Lung microvascular endothelial cell (primary cell): ENCODE results near the gene HIP1R. TPM values are rescaled to one million over a fixed set of nuclear protein-coding genes. Genes with fewer than 3 reads are reported as not detected.

Experiments
- DNase-seq, 2 donors: peaks; one replicate each; pipeline versions ENCODE4 v3.0.0 to v3.0.0-alpha.2; 2010; ENCODE audit warnings: low read depth in 2 of 2
- total RNA-seq: library from RNA; depleted of rRNA; stranded (reverse); fragments of >200 nt; gene quantifications from 2 replicates; pipeline ENCODE4 v1.2.1, GENCODE V29; 2014

Gene HIP1R
- total RNA-seq, 1 donor from 2014 or later = 28.2 TPM

DNA sequence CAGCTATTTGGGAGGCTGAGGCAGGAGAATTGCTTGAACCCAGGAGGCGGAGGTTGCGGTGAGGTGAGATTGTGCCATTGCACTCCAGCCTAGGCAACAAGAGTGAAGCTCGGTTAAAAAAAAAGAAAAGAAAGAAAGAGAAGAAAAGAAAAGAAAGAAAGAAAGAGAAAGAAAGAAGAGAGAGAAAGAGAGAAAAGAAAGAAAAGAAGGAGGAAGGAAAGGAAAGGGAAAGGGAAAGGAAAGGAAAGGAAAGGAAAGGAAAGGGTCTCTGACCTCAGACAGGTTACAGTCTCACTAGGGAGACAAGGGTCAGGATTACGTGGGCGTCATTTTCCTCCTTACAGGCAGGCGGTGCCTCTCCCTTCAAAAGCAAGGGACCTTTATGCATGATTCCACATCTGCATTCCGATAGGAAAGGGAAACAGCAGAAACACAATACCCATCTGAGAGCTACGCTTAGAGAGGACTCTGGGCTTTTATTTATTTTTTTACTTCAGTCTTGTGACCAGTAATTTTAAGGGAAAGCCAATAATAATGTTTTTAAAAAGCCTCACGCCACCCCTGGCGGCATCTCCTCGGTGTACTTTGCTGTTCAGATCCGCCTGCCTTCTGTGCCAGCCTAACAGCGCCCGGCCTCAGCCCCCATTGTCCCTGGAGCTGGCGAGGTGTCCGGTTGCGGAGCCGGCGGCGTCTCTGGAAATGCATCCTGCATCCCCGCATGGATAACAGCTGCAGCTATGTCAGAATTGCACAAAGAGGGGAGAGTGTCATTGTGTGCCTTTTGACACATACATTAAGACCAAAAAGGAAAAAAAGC is 945 bp upstream of the HIP1R start:
- peak; percentile 64 to 71 for DNase-seq

GRCh38 chr12:122835750-122836026 is 431 bp downstream of the HIP1R start:
- peak; percentile 24 to 42 for DNase-seq

DNA sequence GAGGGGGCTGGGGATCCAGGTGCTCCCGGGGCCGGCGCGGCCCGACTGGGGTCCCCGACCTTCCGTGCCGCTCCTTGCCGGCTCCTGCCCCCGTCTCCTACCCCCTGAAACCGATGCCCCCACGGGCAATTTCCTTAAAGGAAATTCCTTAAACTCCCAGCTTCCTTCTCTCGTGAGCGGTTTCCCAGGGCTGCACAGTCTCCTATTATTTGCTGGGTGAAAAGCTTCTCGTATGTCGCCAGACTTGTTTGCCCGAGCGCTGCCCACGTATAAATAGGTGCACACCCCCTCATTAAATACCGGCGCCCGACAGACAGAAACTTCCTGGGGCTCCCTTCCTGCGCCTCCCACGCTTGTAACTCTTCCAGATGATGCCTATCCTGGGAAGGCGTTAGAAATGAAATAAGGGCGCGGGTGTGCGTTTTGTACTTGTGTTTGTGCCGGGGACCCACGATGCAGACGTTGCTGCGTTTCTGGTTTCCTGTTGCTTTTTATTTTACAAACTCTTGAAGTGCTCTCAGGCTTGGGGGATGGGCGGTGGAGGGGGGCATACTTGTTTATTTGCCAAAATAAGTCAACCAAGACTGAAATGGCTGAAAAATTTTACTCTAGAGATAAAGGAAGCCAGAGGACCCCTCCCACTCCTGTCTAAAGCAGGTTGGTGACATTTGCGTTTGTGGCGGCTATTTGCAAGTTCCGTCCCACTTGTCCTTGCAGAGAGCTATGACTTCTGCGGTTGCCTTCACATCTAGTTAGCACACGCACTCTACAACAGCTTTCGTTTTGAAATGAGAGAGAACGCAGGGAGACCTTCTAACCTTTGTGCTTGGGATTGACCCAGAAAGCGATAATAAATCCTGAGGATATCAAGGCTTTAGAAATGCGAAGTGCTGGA is 1.0 kb downstream of the HIP1R start:
- DNase-seq = peak; percentile 35 to 63

GRCh38 chr12:122837306-122838265 is 2.3 kb downstream of the HIP1R start:
- DNase-seq = no peak

- no peak for DNase-seq
These were observed 3.6 kb downstream of the HIP1R start for GRCh38 chr12:122838841-122839240.

GRCh38 chr12:122839907-122840554 is 4.8 kb downstream of the HIP1R start:
- DNase-seq = no peak

DNA sequence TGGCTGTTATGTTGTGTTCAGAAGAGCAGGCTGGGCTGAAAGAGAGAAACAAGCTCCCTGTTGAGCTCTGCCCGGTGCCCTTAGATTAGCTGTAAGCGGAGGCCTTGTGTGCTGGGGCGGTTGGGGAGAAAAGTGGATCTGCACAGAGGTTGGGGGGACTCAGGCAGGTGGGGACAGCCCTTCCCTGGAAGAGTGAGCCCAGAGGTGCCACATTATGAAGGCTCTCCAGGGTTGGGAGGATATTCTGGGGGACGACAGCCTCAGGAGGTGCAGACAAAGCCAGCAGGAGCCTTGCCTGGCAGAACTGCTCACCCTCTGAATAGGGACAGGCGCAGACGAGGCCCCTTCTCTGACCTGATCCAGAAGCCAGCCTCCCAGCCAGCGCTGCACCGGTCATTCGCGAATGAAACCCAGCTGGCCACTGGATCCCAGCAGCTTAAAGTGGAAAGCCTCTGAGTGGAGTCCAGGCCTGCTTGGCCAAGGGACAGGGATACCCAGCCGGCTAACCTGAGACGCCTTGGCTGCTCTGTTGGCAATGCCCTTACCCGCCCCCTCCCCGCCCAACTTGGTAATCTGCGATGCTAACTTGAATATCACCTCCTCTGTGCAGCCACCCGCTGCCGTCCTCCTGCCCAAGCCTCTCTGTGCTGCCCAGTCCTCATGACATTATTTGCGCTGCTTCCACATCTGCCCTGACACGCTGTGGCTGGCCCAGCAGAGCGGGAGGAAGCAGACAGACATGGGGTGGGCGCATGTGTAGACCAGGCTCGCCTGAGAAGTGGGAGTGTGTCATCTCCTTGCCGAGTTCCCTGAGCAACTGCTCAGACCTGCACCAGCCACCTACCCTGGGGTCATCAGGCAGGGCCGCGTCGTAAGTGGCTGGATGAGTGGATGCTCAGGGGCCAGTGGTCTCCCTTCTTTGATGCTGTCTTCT is 5.6 kb downstream of the HIP1R start:
- no peak for DNase-seq

DNA sequence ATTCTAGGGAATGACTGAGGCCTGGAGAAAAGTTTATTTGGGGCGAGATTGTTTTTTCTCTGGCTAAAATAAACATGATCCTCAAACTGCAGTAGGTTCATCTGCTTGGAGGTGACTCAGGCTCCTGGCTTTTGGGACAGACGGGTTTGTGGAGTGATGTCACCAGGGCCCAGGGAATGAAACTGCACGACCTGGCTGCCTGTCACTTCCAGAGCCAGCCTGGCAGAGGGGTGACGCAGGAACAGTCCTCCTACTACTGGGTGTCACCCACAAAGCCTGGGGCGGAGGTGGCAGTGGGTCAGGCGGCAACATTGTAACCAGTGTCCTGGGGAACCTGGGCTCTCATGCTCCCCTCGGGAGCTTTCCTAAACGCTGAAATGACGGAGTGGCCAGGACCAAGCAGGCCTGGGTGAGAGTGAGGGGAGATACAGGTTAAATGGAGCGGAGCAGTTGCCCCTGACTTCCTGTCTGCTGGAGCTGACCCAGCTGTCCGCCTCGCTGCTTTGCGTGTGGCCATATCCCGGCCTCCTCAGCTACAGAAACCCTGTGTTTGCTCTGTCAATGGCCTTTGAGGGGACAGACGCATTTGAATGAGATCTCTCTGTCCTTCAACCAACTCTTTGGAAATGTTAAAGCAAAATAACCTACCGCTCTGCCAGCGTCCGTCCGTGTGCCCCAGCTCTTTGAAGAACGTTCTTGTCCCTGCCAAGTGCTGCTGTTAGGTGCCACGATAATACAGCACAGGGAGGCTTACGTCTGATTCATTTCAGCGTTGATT is 6.5 kb downstream of the HIP1R start:
- peak in 1 of 2 donors; percentile 63 for DNase-seq

DNA sequence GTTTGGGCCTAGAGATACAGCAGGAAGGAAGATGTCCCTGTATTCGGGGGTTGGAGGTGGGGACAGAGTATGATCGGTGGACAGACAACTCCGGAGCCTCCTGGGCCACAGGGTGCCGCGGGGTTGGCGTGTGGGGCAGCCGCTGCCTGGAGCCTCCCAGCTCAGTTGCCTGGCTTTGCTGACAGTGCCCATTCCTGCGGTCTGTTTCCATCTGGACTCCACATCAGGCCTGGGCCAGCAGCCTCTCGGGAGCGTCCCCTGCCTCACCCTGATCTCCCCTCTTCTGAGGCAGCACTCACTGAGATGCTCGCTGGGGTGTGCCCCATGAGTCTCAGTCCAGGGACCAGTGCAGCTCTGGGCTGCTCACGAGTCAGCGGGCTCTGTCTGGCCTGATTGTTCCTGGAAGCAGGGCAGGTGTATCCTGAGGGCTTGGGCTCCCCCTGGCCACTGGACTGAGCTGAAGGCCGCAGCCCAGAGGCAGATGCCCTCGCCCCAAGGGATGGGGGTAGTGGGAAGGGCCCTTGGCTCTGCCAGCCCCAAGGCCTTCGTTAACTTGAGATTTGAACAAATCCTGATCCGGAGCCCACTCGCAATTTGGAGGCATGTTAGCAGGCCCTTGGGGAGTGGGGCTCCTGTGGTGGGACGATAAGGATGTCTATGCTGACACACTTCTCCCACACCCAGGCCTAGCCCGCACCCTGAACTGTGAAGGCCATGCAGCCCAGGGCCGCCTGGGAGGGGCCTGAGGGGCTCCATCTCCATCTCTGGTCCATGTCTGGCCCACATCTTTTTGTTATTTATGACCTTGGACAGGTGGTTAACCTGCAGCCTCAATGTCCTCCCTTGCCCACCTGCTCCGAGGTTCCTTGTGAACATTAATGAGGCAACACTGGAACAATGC is 7.5 kb downstream of the HIP1R start:
- DNase-seq = peak in 1 of 2 donors; percentile 42

GRCh38 chr12:122843455-122843854 is 8.2 kb downstream of the HIP1R start:
- DNase-seq = no peak

DNA sequence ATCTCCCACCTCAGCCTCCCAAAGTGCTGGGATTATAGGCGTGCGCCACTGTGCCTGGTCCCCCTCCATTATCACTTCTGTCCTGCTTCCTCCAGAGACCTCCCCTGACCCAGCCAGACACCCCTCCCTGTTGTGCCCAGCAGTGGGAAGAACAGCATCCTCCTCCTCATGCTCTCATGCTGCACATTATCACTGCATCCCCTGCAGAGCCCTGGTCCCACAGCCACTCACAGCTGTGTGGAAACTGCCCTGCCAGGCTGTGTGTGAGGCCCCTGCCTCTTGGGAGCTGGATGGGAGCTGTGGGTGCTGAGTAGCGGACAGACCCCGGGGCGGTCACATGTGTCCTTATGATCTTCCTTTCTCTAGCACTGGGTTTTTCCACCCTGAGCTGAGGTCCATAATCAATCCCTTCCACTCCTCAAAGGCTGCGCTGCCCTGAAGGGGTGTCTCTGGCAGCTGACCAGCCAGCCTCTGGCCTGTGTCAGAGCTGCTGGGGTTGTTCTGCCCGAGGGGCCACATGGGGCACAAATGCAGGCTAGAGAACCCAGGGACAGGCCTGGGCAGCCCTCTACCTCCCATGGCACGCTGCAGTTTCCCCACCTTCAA is 9.2 kb downstream of the HIP1R start:
- no peak for DNase-seq

DNA sequence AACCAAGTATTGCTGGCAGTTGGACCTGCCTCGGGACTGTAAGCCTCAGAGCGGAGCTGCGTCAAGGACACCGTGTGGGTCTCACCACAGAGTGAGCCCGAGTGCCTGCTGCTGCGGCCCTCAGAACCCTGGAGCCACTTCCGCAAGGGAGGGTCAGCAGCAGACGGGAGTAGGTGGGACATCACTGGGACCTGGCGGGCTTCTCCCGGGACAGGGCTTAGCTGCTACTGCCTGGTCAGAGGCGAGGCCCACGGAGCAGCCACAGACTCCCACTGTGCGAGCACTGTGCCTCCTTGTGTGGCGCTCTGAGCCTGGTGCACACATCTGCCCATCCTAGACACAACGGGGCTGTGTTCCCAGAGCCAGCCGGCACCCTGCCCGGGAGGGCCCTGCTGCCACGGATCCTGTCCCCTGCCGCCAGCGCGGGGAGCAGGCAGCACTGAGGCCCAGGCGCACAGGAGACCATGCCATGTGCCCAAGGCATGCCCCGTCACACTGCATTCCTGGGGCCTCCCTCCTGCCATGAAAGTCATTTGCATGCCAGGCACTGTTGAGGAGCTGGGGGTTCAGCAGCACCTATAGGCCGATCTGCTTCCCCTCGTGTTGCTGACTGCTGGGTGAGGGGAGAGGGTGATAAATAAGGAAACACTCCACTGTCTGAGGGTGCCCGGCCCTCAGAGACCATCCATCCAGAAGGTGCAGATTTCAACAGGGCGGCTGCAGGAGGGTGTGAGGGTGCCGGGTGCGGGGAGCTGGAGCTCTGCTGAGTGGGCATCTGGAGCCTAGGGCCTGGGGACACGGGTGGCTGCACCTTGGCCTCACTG is 10.0 kb downstream of the HIP1R start:
- no peak for DNase-seq

DNA sequence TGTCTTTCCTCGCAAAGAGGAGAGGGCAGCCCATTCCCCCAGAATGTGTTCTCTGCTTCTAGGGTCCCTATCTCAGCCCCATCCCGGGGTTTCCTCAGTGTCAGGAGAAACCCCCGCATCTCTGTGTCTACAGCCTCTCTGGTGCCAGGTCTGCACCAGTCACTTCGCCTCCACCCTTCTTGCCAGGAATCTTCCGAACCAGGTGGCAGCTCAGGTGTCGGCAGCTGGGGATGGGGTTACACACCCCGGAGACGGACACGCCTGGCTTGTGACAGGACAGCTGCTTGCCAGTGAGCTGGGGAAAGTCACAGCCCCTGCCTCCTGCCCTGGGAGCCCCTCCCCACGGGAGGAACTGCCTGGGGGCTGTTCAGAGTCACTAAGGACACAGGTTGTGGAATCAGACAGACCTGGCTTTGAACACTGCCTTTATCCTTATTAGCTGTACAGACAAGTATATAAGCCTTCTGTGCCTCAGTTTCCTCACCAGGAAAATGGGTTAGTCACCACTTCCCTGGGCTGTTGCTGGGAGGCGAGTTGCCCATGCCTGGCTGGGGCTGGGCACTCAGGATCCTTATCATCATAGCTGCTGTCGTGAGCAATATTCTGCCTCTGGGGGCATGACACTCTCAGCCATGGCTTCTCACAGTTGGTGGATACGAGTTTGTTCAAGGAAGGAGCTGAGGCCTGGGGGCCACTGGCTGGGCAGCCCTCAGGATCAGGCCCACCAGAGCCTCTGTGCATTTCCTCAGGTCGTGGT is 10.8 kb downstream of the HIP1R start:
- no peak for DNase-seq

GRCh38 chr12:122846622-122847515 is 11.6 kb downstream of the HIP1R start:
- no peak for DNase-seq

DNA sequence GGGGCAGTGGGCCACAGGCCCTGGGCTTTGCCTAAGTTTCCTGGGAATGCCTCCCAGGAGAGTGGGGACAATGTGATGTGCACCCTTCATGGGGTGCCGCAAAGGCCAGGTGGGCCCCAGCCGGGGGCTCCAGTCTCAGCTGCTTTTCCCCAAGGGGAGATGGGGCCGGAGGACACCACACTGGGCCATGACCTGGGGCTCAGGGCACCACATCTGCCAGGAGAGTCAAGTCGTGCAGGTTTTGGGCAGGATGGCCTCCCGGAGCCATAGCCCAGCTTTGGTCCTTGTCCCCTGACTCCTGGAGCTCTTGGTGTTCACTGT is 12.2 kb downstream of the HIP1R start:
- DNase-seq = no peak
